Measurements from ENCODE around the gene SLC4A5.
"Not testable (repeated sequence)": the region's sequence is repeated elsewhere in the genome, so short reads cannot be mapped to it uniquely, and the experiment has no call there.

The SLC4A5 gene

GRCh38 chr2:74345272-74345943 is 2.2 kb upstream of the SLC4A5 start:
- DNase-seq (ENCODE audit: low spot score in 2 of 2) (no peak), ATAC-seq (no peak)
- no peaks in the 10 kb centered on the region for H3K9me3 Mint-ChIP-seq
- no peak overlapping the region for H3K4me3 Mint-ChIP-seq
- no peaks in the 10 kb centered on the region for H3K36me3 Mint-ChIP-seq
- no peak overlapping the region for H3K27ac Mint-ChIP-seq
- no peaks in the 10 kb centered on the region for H3K4me1 Mint-ChIP-seq

GRCh38 chr2:74336227-74336626 is 7.0 kb downstream of the SLC4A5 start:
- ATAC-seq; H3K4me1 Mint-ChIP-seq; H3K9me3 Mint-ChIP-seq; DNase-seq (ENCODE audit: low spot score in 2 of 2); H3K36me3 Mint-ChIP-seq; H3K4me3 Mint-ChIP-seq; H3K27ac Mint-ChIP-seq: not testable (repeated sequence)

- ATAC-seq (peak; percentile 67), DNase-seq (ENCODE audit: low spot score in 2 of 2) (peak; percentile 64 to 83)
- H3K9me3 Mint-ChIP-seq, result no peaks in the 10 kb centered on the region
- no peak overlapping the region for H3K4me3 Mint-ChIP-seq
- no peaks in the 10 kb centered on the region for H3K4me1 Mint-ChIP-seq
- no peaks in the 10 kb centered on the region for H3K36me3 Mint-ChIP-seq
- no peak overlapping the region for H3K27ac Mint-ChIP-seq
These were observed 8.3 kb downstream of the SLC4A5 start for GRCh38 chr2:74334931-74335333.

DNA sequence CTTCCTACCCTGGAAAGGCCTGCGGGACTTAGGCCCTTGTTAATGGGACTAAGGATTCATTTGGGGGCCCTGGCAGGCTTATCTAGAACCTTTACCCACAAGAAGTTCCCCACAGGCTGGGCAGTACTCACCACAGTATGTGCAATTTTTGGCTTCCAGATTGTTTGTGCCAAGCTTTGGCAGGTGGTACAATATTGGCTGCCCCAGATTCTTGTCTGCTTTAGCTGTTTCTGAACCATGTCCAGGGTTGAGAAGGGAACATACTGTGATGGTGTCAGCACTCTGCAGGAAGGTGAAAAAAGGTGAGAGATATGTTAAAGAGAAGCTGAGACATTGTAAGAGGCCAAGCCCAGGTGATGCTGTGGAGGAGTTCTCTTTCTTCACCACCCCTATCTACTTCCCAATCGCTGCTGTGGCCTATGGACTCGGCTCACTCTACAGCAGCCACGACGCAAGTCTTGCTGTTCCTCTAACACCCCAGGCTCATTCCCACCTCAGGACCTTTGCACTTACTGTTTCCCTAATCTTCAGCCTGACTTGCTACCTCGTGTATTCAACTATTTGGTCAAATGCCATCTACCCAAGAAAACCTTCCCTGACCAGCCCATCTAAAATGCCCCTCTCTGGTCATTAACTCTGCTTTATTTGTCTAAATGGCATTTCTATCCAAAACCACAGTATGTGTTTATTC is 9.2 kb downstream of the SLC4A5 start:
- peak in 1 of 2 donors; percentile 45 for DNase-seq (ENCODE audit: low spot score in 2 of 2)
- Mint-ChIP-seq H3K27ac (no peak overlapping the region), H3K9me3 (no peaks in the 10 kb centered on the region), H3K4me3 (no peak overlapping the region), H3K36me3 (no peaks in the 10 kb centered on the region), H3K4me1 (no peaks in the 10 kb centered on the region)
- ATAC-seq, result no peak

- ATAC-seq (no peak), DNase-seq (ENCODE audit: low spot score in 2 of 2) (peak in 1 of 2 donors; percentile 49)
- Mint-ChIP-seq H3K27ac (no peak overlapping the region), H3K36me3 (no peaks in the 10 kb centered on the region), H3K4me1 (no peaks in the 10 kb centered on the region), H3K4me3 (no peak overlapping the region), H3K9me3 (no peaks in the 10 kb centered on the region)
These were observed 10.0 kb downstream of the SLC4A5 start for GRCh38 chr2:74333175-74333574.

DNA sequence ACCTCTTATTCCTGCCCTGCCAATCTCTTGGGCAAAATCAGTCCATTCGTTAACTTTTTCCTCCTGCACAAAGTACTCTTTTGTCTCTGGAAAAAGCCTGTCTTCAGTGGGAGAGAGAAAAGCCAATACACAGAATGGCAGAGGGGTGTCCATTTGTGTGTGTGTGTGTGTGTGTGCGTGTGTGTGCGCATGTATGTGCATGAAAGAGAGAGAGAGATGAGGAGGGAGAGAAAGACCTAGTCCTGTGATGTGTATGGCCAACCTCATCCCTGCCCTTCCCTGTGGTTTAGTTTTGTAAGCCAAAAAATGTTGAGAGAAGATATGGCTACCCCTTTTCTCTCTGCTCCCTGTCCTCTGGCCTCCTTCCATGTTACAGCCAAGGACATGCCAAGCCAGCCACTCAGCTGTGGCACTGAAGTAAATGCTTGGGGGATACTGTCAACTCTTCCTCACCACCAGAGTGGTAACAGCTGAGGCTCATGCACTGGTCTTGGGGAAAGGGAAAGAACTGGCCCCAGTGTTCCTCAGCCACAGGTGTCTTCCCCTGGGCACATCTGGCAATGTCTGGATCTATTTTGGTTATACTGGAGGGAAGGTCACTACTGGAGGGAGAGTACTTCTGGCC is 10.6 kb downstream of the SLC4A5 start:
- DNase-seq (ENCODE audit: low spot score in 2 of 2) (peak in 1 of 2 donors; percentile 40), ATAC-seq (no peak)
- H3K4me3 Mint-ChIP-seq, result no peak overlapping the region
- no peaks in the 10 kb centered on the region for H3K36me3 Mint-ChIP-seq
- H3K27ac Mint-ChIP-seq, result no peak overlapping the region
- H3K4me1 Mint-ChIP-seq, result no peaks in the 10 kb centered on the region
- H3K9me3 Mint-ChIP-seq, result no peaks in the 10 kb centered on the region

DNA sequence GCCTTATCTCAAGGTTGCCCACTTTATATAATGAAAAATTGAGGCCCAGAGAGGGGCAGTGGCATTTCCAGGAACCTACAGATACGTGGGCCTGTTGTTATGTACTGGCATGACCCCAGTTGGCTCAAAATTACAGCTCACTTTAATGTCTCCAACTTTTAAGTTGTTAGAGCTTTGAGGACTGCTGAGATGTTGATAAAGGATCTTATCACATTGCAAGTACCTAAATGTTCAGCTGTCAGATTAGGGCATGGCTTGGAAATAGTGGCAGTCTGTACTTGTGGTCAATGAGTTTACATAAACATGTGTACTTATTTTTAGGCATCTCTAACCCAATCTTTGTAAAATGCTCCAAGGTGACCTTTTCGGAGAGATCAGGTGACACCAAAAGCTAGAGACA is 14.6 kb downstream of the SLC4A5 start:
- Mint-ChIP-seq H3K36me3 (no peaks in the 10 kb centered on the region), H3K9me3 (no peaks in the 10 kb centered on the region), H3K4me3 (no peak overlapping the region), H3K27ac (no peak overlapping the region), H3K4me1 (no peaks in the 10 kb centered on the region)
- peak in 1 of 2 donors; percentile 7 for DNase-seq (ENCODE audit: low spot score in 2 of 2)
- no peak for ATAC-seq

DNA sequence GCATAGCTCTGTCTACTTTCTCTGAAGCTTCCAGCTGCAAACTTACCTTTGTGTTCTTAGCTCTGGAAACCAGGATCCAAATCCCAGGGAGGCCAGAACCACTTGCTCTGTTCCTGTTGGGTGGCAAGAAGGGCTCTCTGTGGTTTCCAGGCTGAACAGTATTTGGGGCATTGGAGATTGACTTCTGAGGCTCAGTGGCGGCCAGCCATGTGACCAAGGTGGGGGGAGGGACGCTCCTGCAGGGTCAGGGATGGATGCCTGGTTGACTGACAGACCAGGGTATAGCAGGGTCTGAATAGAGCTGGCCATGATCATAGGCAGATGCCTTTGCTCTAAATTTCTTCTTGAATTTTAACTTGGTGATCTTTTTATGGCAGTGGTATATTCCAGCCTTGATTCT is 15.1 kb downstream of the SLC4A5 start:
- Mint-ChIP-seq H3K27ac (no peak overlapping the region), H3K9me3 (no peaks in the 10 kb centered on the region), H3K4me3 (no peak overlapping the region), H3K36me3 (no peaks in the 10 kb centered on the region), H3K4me1 (no peaks in the 10 kb centered on the region)
- no peak for ATAC-seq
- peak in 1 of 2 donors; percentile 39 for DNase-seq (ENCODE audit: low spot score in 2 of 2)

- Mint-ChIP-seq H3K4me1 (no peaks in the 10 kb centered on the region), H3K4me3 (no peak overlapping the region), H3K27ac (no peak overlapping the region), H3K9me3 (no peaks in the 10 kb centered on the region), H3K36me3 (no peaks in the 10 kb centered on the region)
- ATAC-seq, result no peak
- DNase-seq (ENCODE audit: low spot score in 2 of 2), result no peak
These were observed 15.6 kb downstream of the SLC4A5 start for GRCh38 chr2:74327627-74328026.

DNA sequence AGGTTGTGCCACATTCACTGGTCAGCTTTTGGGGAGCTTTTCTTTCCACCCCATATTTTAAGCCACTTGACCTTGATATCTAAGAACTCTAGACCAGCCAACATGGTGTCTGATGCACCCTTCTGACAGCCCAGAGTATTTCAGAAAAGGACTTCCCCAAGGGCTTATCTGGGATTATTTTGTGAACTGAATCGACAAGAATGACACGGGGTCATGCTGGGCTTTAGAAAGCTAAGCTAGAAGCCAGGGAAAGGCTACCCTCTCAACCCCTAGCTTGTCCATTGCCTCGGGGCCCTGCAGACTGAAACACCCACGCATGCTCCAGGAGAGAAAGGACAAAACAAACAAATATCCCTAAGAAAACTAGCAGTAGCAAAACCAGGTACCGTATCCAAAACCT is 16.0 kb downstream of the SLC4A5 start:
- no peak overlapping the region for H3K27ac Mint-ChIP-seq
- ATAC-seq, result no peak
- H3K36me3 Mint-ChIP-seq, result no peaks in the 10 kb centered on the region
- no peaks in the 10 kb centered on the region for H3K4me1 Mint-ChIP-seq
- H3K9me3 Mint-ChIP-seq, result no peaks in the 10 kb centered on the region
- H3K4me3 Mint-ChIP-seq, result no peak overlapping the region
- peak in 1 of 2 donors; percentile 32 for DNase-seq (ENCODE audit: low spot score in 2 of 2)

DNA sequence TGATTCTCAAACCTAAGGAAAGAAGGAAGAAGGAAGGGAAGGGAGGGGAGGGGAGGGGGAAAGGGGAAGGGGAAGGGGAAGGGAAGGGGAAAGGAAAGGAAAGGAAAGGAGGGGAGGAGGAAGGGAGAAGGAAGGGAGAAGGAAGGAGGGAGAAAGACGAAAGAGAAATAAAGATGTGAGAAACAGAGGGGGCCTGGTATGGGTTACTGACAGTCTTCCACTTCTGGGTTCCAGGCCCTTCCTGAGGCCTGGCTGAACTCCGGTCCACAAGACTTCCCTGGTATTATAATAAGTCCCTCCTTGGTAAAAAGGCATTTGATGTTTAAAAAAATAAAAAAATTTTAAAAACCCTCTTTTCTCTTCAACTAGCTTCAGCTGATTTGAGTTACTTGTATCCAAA is 17.4 kb downstream of the SLC4A5 start:
- Mint-ChIP-seq H3K4me1 (no peaks in the 10 kb centered on the region), H3K36me3 (no peaks in the 10 kb centered on the region), H3K9me3 (no peaks in the 10 kb centered on the region), H3K27ac (no peak overlapping the region), H3K4me3 (no peak overlapping the region)
- ATAC-seq (no peak), DNase-seq (ENCODE audit: low spot score in 2 of 2) (peak in 1 of 2 donors; percentile 6)

DNA sequence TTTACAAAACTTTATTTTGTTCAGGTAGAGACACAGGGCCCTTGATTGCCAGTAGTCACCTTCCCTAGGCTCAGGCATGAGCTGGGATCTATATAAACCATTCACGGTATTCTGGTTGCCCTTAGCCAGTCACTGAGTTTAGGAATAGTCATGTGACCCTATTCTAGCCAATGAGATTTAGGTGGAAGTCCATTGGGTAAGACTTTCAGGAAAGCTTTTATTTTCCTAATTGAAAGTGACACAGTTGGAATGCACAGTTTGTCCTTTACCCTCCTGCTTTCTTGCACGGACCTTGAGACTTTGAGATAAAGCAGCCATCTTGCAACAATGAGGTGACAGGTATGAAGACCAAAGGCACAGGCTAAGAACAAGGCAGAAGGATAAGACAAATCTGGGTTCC is 21.5 kb downstream of the SLC4A5 start:
- Mint-ChIP-seq H3K4me1 (no peaks in the 10 kb centered on the region), H3K27ac (no peak overlapping the region), H3K9me3 (no peaks in the 10 kb centered on the region), H3K4me3 (no peak overlapping the region), H3K36me3 (no peaks in the 10 kb centered on the region)
- peak in 1 of 2 donors; percentile 15 for DNase-seq (ENCODE audit: low spot score in 2 of 2)
- no peak for ATAC-seq

DNA sequence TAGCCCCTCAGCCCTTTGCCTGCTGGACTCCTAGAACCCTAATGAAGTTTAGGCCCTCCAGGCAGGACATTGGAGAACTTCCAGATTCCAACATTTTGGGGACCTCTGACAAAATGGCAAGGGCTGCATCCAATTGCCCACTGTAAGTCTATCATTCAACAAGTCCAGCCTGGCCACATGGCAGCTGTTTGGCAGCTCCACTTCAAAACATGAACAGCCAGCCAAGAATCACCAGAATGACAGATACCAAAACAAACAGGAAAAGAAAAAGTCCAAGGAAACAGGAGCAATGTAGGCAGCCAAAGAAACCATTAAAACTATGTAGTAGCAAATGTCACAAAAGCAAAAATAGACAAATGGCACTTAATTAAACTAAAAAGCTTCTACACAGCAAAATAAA is 25.5 kb downstream of the SLC4A5 start:
- ATAC-seq (no peak), DNase-seq (ENCODE audit: low spot score in 2 of 2) (peak in 1 of 2 donors; percentile 17)
- Mint-ChIP-seq H3K27ac (no peak overlapping the region), H3K36me3 (no peaks in the 10 kb centered on the region), H3K4me3 (no peak overlapping the region), H3K4me1 (no peaks in the 10 kb centered on the region), H3K9me3 (no peaks in the 10 kb centered on the region)

GRCh38 chr2:74316627-74317295 is 26.5 kb downstream of the SLC4A5 start:
- no peak for ATAC-seq
- Mint-ChIP-seq H3K27ac (no peak overlapping the region), H3K36me3 (no peaks in the 10 kb centered on the region), H3K4me3 (no peak overlapping the region), H3K9me3 (no peaks in the 10 kb centered on the region), H3K4me1 (no peaks in the 10 kb centered on the region)
- peak in 1 of 2 donors; percentile 22 for DNase-seq (ENCODE audit: low spot score in 2 of 2)

- Mint-ChIP-seq H3K27ac (no peak overlapping the region), H3K36me3 (no peaks in the 10 kb centered on the region), H3K4me3 (no peak overlapping the region), H3K4me1 (no peaks in the 10 kb centered on the region), H3K9me3 (no peaks in the 10 kb centered on the region)
- ATAC-seq (no peak), DNase-seq (ENCODE audit: low spot score in 2 of 2) (peak in 1 of 2 donors; percentile 2)
These were observed 29.1 kb downstream of the SLC4A5 start for GRCh38 chr2:74314107-74314506.
